Activated T-cell treated with anti-CD3 and anti-CD28 coated beads, Interleukin-2, amount 50 U/mL, for 4 hours (primary cell): ENCODE data around the gene ALLC. TPM values are rescaled to one million over a fixed set of nuclear protein-coding genes. Genes with fewer than 3 reads are reported as not detected.
"Not testable (repeated sequence)": the region's sequence is repeated elsewhere in the genome, so short reads cannot be mapped to it uniquely, and the experiment has no call there.

ENCODE experiments used
- ATAC-seq, 2 donors: fragments of 200-7000 bp; cut with Tn5 transposase; one replicate each; pipeline ENCODE4 v1.10.0; 2021
- DNase-seq: peaks from one replicate; pipeline ENCODE4 v3.0.0-alpha.2; 2020
- H3K27me3 Mint-ChIP-seq: one replicate; pipeline ENCODE4 v1.8.0; 2021; ENCODE audit warnings: low read depth, mixed read lengths
- H3K36me3 Mint-ChIP-seq: one replicate; pipeline ENCODE4 v1.8.0; 2022; ENCODE audit warnings: mixed read lengths; ENCODE audit not compliant: insufficient read depth
- H3K4me1 Mint-ChIP-seq: one replicate; pipeline ENCODE4 v1.8.0; 2021; ENCODE audit warnings: low read depth, mixed read lengths
- H3K4me3 Mint-ChIP-seq: one replicate; pipeline ENCODE4 v1.8.0; 2021; ENCODE audit warnings: mild to moderate bottlenecking, moderate library complexity, mixed read lengths
- H3K9me3 Mint-ChIP-seq: one replicate; pipeline ENCODE4 v1.8.0; 2021; ENCODE audit warnings: mixed read lengths
- total RNA-seq, 3 donors: library from RNA; stranded (reverse); gene quantifications; one replicate each; pipeline ENCODE4 v1.2.1, GENCODE V29; 2021

ALLC gene
- total RNA-seq, 3 donors from 2014 or later, result not detected

DNA sequence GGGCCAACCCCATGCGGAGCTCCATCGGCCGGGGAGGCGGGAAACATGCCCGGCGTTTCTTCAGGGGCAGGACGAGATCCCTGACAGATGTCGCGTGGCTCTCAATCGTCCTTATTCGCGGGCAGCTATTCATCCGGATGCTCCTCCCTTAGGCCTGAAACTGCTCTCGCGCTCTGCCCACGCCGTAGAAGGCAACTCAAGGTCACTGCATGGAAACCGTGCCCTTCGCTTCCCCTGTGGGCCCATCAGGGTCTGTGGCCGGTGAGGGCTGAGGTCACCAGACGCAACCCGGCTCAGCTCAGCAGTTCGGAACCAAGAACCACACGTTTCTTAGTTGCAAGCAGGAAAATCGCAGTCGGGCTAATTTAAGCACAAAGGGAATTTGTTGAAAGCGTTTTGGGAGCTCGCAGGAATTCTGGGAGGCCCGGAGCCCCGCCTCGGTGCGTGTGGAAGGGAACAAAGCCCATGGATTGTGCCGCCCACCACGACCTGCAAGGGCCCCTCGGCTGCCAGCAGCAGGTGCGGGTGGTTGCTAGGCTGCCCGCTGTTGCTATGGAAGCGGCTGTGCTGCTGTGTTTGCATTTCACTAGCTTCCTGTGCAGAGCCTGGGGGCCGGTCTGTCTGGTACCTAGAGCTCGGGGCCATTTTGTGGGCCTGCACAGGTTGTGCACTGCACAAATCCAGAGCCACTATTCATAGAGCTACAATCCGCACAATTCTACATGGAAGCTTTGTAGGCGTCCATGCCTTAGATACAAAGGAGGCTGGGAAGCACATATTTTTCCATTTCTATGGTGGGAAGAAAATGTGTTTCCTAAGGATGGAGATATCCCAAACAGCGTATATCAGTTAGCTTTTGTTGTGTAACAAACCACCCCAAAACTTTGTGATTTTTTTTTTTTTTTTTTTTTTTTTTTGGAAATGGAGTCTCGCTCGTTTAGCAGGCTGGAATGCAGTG lies 6.0 kb upstream of the ALLC start:
- peaks cover 2% of the 10 kb centered on the region for H3K27me3 Mint-ChIP-seq
- peak; percentile 35 for DNase-seq
- H3K4me3 Mint-ChIP-seq, result peak overlapping the region; percentile 86
- peak; percentile 65 to 73 for ATAC-seq
- H3K9me3 Mint-ChIP-seq, result no peaks in the 10 kb centered on the region
- H3K4me1 Mint-ChIP-seq, result peaks cover 14% of the 10 kb centered on the region
- no peaks in the 10 kb centered on the region for H3K36me3 Mint-ChIP-seq

DNA sequence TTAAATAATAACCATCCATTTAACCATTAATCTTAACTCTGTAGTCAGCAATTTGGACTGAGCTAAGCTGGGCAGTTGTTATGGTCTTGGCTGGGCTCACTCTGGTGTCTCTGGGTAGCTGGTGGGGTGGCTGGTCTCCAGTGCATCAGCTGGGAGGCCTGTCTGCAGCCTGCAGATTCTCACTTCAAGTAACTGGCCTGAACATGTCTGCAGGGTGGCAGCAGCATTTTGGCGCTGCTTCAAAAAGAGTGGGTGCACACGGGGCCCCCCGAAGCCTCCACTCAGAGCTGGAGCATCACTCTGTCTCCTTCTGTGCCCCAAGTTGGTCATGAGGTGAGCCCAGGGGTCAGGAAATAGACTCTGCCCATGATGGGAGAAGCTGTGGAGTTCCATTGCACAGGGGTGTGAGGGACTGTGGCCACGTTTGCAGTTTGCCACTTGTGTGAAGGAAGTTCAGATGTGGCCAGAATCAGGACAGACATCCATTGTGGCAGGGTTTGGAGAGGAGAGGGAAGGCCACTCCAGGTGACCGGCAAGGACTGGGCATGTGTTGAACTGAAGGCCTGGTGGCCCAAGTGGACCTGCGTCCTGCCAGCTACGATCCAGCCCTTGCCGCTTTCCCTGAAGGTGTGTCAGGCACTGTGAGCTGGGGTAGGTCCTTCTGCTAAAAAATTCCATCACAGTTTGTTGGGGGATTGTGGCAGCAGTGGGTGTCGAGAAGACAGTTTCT lies 4.9 kb upstream of the ALLC start:
- peaks cover 2% of the 10 kb centered on the region for H3K27me3 Mint-ChIP-seq
- ATAC-seq (no peak), DNase-seq (no peak)
- no peak overlapping the region for H3K4me3 Mint-ChIP-seq
- peaks cover 14% of the 10 kb centered on the region for H3K4me1 Mint-ChIP-seq
- H3K9me3 Mint-ChIP-seq, result no peaks in the 10 kb centered on the region
- no peaks in the 10 kb centered on the region for H3K36me3 Mint-ChIP-seq

DNA sequence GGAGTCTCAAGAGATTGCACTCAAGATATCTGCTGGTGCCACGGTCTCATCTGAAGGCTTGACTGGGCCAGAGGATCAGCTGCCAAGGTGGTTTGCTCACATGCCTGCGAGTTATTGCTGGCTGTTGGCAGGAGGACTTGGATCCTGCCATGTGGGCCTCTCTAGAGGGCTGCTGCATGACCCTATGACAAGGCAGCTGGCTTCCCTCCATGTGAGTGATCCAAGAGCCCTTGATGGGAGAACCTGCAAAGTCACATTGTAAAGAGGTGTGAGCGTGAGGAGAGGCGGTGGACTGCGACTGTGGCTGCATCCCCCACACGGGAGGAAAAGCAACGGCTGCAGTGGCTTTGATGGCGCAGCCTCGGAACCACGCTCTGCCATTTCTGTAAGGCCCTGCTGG lies 4.0 kb upstream of the ALLC start:
- no peaks in the 10 kb centered on the region for H3K9me3 Mint-ChIP-seq
- H3K27me3 Mint-ChIP-seq, result peaks cover 2% of the 10 kb centered on the region
- DNase-seq (no peak), ATAC-seq (no peak)
- peaks cover 14% of the 10 kb centered on the region for H3K4me1 Mint-ChIP-seq
- H3K4me3 Mint-ChIP-seq, result no peak overlapping the region
- no peaks in the 10 kb centered on the region for H3K36me3 Mint-ChIP-seq

DNA sequence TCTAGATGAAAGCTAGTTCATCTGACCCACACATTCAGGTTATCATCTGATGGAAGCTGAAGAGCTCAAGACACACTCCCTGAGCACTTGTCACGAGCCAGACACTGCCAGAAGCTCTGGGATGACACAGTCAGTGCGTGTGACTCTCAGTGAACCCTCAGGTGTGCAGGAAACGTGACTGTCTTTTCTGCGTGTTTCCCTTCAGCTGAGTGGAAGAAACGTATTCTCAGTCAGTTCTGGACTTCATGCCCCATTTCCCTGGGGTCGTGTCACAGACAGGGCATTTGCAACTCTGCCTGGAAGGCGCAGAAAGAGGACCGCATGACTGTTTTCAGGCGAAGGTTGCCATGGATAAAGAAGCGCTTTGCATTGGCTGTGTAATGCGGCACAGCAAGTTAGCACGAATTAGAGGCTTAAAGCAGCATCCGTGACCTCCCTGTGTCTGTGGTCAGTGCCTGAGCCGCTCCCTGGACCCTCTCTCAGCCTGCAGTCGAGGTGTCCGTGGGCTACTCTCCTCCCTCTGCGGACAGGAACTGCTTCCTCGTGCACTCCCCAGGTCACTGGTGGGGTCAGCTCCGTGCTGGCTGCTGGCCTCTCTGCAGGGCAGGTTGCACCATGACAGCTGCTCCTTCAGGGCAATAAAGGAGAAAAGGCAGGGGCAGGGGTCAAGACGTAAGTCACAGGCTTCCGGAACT lies 3.3 kb upstream of the ALLC start:
- Mint-ChIP-seq H3K27me3 (peaks cover 2% of the 10 kb centered on the region), H3K4me3 (no peak overlapping the region), H3K4me1 (peaks cover 14% of the 10 kb centered on the region), H3K36me3 (no peaks in the 10 kb centered on the region), H3K9me3 (no peaks in the 10 kb centered on the region)
- ATAC-seq (no peak), DNase-seq (no peak)

DNA sequence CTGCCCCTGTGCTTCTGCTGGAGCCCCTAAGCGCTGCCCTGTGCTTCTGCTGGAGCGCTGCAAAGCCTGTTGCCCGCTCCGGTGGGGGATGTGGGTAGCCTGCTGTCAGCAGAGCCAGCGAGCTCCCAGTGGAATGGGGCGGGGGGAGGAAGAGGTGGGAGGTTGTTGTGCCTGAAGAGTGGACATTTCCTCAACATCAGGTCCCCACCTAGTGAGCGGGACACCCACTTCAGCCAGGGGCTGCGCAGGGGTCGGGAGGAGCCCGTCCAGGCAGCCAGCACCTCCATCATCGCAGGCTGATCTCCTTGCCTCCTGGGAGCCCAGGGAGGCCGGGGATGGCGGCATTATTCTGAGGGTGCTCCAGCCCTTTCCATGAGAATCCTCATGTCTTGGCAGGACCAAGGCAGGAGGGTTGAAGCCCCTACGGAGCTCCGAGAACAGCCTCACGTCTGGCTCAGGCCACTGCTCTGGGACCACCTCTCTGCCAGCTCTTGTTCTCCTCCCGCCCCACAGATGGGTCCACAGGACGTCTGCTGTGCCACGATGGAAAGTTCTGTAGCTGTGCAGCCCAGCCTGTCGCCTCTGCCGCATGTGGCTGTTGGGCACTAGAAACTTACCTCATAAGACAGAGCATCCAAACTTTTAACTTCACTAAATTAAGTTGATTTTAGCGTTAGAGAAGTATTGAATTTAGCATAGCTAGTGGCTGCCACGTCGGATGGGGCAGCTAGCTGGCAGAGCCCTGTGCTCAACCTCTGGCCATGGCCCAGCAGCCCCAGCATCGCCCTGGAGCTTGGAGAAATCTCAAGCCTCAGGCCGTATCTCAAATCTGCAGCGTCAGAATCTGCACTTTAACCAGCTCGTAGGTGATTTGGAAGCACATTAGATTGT lies 1.9 kb upstream of the ALLC start:
- ATAC-seq, result no peak

DNA sequence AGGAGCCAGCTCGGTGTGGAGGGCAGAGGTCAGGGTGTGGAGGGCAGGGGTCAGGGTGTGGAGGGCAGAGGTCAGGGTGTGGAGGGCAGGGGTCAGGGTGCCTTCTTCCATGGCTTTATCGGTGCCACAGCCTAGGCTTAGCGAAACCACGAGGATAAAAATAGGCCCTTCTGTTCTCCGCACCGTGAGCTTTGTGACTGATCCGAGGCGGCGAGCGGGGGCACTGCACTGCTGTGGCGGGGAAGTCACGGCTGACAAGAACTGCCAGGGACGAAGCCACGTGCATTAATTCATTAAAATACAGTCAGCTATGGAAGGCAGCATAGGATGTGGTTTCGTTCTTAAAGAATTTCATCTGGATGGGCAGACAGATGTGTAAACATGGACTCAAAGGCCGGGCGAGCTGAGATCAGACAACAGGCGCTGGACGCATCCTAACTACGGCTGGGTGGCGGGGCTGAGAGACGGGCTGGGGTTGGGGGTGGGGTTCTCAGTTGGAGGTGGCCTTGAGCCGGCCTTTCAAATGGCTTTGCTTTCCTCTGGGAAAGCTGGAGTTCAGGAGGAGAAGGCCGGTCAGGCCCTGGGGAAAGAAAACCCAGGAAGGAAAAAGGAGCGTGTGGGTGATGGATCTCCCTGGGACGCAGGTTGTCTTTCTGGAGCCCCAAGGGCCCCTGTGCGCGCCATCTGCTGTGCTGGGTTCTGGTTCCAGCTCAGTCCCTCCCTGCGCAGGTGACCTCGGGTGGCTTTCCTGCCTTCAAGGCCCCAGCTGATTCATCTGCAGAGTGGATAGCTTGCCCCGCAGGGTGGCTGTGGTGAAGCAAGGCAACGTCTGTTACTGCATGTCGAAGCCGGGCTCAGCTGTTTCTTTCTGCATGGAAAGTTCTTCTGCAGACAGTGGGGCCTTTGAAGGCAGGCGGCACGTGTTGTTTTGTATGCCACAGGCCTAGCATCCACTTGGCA lies 958 bp upstream of the ALLC start:
- no peak for DNase-seq
- no peaks in the 10 kb centered on the region for H3K36me3 Mint-ChIP-seq
- peaks cover 10% of the 10 kb centered on the region for H3K4me1 Mint-ChIP-seq
- H3K27me3 Mint-ChIP-seq, result no peaks in the 10 kb centered on the region
- H3K9me3 Mint-ChIP-seq, result no peaks in the 10 kb centered on the region
- no peak overlapping the region for H3K4me3 Mint-ChIP-seq
- ATAC-seq, result no peak

More for the DNA sequence above, 1.9 kb upstream of the ALLC start:
- Mint-ChIP-seq H3K4me3 (no peak overlapping the region), H3K27me3 (peaks cover 2% of the 10 kb centered on the region), H3K36me3 (no peaks in the 10 kb centered on the region), H3K9me3 (no peaks in the 10 kb centered on the region), H3K4me1 (peaks cover 15% of the 10 kb centered on the region)
- no peak for DNase-seq

DNA sequence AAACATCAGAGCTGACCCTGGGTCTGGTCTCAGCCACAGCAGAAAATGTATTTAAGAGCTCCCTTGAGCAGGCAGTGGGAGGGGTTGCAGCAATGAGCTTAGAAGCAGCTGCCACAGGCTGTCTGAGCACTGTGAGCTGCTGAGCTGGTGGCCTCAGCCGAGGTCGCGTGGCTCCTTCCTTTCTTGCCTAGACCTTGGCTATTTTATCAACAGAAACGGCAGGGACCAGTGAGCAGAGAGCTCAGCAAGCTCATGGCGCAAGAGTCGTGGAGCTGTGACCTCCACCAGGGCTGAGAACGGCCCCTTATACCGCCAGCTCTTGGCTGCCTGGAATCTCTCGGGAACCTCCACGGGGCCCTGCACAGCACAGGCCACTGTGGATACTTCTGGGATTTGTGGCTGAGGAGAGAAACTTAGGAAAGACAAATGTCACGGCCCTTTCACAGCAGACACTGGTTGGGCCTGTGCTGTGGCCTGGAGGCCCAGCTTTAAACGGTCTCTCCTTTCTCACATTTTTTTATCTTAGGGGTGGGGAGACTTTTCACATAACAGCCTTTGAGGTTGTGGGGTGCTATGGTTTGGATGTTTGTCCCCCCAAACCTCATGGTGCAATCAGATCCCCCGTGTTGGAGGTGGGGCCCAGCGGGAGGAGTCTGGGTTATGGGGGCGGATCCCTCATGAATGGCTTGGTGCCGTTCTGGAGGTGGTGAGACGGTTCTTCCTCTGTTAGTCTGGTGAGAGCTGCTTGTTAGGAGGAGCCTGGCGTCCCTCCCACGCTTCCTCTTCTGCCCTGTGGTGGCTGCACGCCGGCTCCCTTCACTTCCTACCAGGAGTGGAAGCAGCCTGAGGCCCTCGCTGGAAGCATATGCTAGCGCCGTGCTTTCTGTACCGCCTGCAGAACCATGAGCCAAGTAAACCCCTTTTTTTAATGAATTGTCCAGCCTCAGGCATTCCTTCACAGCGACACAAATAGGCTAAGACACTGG lies 1.7 kb downstream of the ALLC start:
- H3K36me3 Mint-ChIP-seq, result no peaks in the 10 kb centered on the region
- no peak for DNase-seq
- ATAC-seq, result no peak
- no peaks in the 10 kb centered on the region for H3K27me3 Mint-ChIP-seq
- H3K9me3 Mint-ChIP-seq, result no peaks in the 10 kb centered on the region
- no peak overlapping the region for H3K4me3 Mint-ChIP-seq
- H3K4me1 Mint-ChIP-seq, result peaks cover 6% of the 10 kb centered on the region

DNA sequence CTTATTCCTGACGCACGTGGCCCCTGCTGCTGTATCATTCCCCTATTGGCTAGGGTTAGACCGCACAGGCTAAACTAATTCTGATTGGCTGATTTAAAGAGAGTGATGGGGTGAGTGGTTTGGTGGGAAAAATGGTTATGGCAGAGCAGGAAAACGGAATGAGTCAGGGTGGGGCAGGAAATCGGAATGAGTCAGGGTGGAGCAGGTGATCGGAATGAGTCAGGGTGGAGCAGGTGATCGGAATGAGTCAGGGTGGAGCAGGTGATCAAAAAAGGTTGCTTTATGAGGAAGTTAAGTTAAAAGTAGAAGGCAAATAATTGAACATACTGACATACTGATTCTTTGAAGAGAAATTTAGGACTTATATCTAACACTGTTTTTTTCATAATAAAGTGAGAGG lies 2.6 kb downstream of the ALLC start:
- DNase-seq, H3K4me3 Mint-ChIP-seq, H3K9me3 Mint-ChIP-seq, H3K4me1 Mint-ChIP-seq, ATAC-seq, H3K36me3 Mint-ChIP-seq, H3K27me3 Mint-ChIP-seq: not testable (repeated sequence)

DNA sequence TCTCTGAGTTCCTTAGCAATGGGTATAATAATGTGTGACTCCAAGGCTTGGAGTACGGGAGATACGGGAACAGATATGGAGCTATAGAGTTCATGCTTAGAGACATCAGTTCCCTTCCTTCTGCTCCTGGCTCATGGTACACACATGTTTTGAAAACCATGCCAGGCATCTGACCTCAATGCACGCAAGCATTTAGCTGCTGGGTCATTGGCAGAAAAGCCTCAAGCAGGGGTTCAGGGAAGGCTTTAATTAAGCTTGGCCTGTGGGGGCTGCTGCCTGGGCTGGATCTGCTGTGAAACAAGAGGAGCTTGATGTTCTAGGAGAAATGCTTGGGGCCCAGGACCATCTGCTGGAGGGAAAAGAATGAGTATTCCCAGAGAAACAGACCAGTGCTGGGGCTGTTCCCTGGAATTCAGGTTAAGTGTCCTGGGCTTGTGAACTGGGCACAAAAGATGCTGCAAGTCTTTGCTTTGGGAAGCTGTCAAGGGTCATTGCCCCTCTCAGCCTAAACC lies 3.2 kb downstream of the ALLC start:
- H3K36me3 Mint-ChIP-seq, result no peaks in the 10 kb centered on the region
- H3K4me3 Mint-ChIP-seq, result no peak overlapping the region
- ATAC-seq (no peak), DNase-seq (no peak)
- H3K9me3 Mint-ChIP-seq, result no peaks in the 10 kb centered on the region
- H3K4me1 Mint-ChIP-seq, result peaks cover 6% of the 10 kb centered on the region
- no peaks in the 10 kb centered on the region for H3K27me3 Mint-ChIP-seq

DNA sequence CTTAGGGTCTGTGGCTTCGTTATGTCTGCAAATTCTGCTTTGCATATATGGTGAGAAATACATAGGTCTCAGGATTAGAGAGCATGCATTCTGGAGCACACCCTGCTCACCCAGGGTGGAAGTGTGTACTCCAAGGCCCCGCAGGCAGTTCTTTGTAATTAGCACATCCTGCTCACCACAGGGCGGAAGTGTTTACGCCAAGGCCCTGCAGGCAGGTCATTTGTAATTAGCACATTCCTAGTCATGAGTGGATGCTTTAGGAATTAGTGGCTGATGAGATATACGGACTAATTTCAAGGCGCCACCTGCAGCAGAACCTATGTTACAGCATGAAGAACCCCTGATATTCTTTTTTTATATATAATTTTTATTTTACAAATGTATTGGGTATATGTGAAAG lies 4.2 kb downstream of the ALLC start:
- H3K27me3 Mint-ChIP-seq, result peaks cover 2% of the 10 kb centered on the region
- H3K4me1 Mint-ChIP-seq, result peaks cover 6% of the 10 kb centered on the region
- no peaks in the 10 kb centered on the region for H3K9me3 Mint-ChIP-seq
- DNase-seq, result no peak
- no peak for ATAC-seq
- no peaks in the 10 kb centered on the region for H3K36me3 Mint-ChIP-seq
- no peak overlapping the region for H3K4me3 Mint-ChIP-seq

DNA sequence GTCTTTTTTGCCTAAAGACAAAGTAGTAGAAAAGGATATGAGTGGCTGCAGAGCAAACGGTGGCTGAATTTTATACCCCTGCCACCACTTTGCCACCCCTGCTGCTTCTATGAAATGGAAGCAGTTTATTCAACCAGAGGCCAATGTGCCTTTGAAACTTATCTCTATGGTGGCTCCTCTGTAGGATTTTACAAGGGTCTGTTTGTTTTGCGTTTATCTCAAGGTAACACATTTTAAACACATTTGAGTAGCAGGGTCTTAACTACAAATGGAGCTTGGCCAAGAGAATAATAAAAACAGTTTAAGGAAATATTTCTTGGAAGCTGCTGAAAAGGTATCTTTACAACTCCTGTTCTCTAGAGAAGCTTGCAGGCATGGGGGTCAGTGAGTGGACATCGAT lies 6.1 kb downstream of the ALLC start:
- Mint-ChIP-seq H3K4me1 (peaks cover 6% of the 10 kb centered on the region), H3K4me3 (no peak overlapping the region)
- no peak for DNase-seq

DNA sequence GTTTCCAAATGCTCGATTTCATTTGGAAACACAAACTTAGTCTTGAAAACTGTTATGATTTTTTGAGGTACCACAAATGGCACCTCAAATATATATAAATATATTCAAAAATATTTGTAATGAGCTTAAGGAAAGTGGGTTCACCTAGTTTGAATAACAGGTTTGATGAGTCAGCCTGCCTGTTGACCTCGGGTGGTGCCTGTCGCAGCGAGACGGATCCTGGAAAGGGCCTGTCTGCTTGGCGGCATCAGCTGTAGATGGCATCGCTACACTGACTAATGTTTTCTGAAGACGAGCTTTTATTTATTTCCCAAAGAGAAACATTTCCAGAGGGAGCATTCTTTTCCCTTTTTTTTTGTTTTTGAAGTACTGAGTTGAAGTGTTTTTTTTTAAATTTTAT lies 6.9 kb downstream of the ALLC start:
- H3K27me3 Mint-ChIP-seq, result peaks cover 5% of the 10 kb centered on the region
- H3K36me3 Mint-ChIP-seq, result no peaks in the 10 kb centered on the region
- H3K4me3 Mint-ChIP-seq, result no peak overlapping the region
- peaks cover 6% of the 10 kb centered on the region for H3K4me1 Mint-ChIP-seq
- DNase-seq (no peak), ATAC-seq (no peak)
- H3K9me3 Mint-ChIP-seq, result no peaks in the 10 kb centered on the region

More for the DNA sequence above, 6.1 kb downstream of the ALLC start:
- ATAC-seq, result no peak
- Mint-ChIP-seq H3K9me3 (no peaks in the 10 kb centered on the region), H3K36me3 (no peaks in the 10 kb centered on the region), H3K27me3 (peaks cover 5% of the 10 kb centered on the region)
